Activated T-cell treated with anti-CD3 and anti-CD28 coated beads for 4 hours (primary cell): Measurements from ENCODE around the gene LMAN1L.

ENCODE experiments used
- DNase-seq: peaks from one replicate; pipeline ENCODE4 v3.0.0-alpha.2; 2020

Gene LMAN1L

DNA sequence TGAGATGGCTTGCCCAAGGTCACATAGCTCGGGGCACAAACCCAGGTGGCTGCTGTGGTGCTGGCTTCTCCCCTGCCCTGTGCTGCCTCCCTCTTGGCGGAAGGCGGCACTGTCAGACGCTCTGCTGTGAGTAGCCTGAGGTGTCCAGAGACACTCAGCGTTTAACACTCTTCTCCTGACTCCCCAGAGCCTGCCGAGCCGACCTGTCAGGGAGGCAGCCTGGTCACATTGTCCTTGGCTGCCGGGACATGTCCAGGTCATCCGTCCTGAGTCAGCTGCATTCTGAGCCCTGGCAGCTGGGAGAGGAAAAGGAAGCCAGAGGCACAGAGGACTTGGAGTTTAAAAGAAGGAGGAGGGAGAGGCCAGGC is 4.7 kb downstream of the LMAN1L start:
- no peak for DNase-seq

DNA sequence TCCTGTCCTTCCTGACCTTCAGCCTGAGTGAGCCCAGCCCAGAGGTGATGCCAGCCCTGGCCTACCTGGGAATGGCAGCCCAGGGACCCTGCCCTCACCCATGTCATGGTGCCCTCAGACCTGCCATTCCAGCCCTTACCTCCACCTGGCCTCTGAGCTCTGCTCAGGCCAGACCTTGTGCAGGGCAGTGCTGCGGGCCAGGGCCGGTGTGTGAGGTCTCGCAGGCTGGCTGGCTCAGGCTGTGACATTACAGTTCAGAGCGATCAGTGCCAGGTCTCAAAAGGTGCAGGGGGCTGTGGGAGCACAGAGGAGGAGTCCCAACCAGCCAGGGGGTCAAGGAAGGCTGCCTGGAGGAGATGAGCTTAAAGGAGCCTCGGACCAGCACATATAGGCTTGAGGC is 7.4 kb downstream of the LMAN1L start:
- no peak for DNase-seq

DNA sequence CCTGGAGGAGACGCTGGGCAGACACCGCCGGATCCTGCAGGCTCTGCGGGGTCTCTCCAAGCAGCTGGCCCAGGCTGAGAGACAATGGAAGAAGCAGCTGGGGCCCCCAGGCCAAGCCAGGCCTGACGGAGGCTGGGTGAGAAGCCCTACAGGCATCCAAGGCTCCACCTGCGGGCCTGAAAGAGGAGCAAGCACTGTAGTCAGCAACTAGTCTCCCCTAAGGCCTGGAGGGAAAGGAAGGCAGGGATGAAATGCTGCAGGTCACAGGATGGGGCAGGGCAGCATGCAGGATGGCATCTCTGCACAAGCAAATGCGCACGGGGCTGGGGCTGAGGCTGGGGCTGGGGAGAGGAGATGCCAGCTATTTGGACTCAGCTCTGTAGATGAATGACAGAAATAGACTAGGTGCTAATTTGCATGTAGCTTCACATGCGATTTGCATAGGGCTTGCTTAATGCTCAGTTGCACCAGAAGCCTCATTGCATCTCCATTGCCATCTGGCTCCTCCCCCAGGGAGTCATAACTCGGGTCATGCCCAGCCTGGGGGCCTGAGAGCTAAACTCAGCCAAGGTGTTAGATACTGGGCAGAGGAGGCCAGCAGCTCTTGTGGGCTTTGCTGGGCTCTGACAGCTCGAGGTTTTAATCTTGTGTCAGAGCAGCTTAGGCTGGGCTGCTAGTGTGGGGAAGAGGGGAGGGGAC is 8.6 kb downstream of the LMAN1L start:
- no peak for DNase-seq

- DNase-seq = no peak
Measured at GRCh38 chr15:74821790-74822158, 9.1 kb downstream of the LMAN1L start.

GRCh38 chr15:74822233-74822632 is 9.6 kb downstream of the LMAN1L start:
- DNase-seq = no peak

DNA sequence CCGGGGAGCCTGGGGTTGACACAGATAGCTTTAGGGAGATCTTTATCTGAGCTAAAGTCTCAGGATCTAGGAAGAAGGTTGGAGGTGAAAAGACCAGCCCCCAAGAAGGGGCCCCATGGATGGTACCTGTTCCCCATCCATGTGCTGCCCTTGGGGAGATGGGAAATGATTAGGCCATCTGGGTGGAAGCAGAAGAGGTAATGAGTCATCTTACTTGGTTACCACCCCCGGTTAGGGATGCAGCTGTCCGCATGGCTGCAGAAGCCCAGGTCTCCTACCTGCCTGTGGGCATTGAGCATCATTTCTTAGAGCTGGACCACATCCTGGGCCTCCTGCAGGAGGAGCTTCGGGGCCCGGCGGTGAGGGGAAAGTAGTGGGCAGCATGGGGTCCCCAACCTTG is 10.7 kb downstream of the LMAN1L start:
- no peak for DNase-seq

GRCh38 chr15:74824976-74825375 is 12.3 kb downstream of the LMAN1L start:
- no peak for DNase-seq

- DNase-seq = no peak
Measured at GRCh38 chr15:74825866-74826265, 13.2 kb downstream of the LMAN1L start.

- DNase-seq = peak; percentile 11
Measured at GRCh38 chr15:74826364-74826819, 13.8 kb downstream of the LMAN1L start, which contains the start of gene CPLX3. TSS of gene CPLX3 (plus strand) at chr15:74826627. CDS start at chr15:74826704, 77 bp downstream.

GRCh38 chr15:74826921-74827320 is 14.3 kb downstream of the LMAN1L start:
- no peak for DNase-seq

DNA sequence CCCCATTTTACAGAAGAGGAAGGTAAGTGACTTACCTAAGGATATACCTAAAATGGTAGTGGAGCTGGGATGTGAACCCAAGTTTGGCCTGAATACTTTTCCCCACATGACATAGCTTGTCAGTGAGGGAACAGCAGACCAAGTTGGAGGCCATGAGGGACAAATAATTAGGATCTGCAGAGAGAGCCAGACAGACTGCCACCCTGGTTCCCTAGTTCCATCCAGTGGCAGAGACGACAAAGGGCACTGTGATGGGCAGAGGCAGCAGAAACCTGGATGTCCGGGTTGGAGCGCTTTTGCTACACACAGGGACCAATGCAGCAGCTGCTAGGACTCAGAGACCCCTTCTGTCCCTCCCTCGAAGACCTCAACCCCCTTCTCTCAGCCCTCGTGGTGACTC is 15.0 kb downstream of the LMAN1L start:
- no peak for DNase-seq

DNA sequence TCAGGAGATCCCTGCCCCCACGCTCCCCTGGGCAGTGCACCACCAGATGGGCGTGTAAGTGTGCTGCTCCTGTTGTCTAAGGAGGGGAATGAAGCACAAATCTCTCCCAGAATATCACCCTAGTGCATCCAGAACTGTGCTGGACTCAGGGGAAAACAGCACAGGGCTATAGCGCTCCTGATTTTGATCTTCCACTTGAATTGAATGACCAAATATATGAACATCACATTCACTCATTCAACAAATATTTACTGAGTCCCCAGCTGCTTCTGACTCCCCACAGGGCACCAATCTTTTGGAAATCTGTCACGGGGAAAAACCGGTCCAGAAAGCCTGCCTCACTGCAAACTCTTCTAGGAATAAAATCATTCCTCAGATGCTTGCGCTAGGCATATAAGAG is 16.2 kb downstream of the LMAN1L start:
- no peak for DNase-seq

- DNase-seq = no peak
Measured at GRCh38 chr15:74829486-74829885, 16.9 kb downstream of the LMAN1L start.

DNA sequence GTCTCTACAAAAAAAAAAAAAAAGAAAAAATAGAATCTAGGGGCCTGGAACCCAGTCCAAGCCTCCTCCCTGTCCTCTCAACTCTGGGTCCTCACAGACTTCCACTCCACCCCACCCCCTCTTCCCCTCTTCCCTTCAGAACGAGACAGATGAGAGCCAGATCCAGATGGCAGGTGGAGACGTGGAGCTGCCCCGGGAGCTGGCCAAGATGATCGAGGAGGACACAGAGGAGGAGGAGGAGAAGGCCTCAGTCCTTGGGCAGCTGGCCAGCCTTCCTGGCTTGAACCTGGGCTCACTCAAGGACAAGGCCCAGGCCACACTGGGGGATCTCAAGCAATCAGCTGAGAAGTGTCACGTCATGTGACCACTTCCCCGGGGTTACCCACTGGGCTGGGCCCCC is 17.4 kb downstream of the LMAN1L start:
- no peak for DNase-seq

- no peak for DNase-seq
Measured at GRCh38 chr15:74830868-74831267, 18.2 kb downstream of the LMAN1L start.

GRCh38 chr15:74831813-74832495 is 19.3 kb downstream of the LMAN1L start:
- no peak for DNase-seq

DNA sequence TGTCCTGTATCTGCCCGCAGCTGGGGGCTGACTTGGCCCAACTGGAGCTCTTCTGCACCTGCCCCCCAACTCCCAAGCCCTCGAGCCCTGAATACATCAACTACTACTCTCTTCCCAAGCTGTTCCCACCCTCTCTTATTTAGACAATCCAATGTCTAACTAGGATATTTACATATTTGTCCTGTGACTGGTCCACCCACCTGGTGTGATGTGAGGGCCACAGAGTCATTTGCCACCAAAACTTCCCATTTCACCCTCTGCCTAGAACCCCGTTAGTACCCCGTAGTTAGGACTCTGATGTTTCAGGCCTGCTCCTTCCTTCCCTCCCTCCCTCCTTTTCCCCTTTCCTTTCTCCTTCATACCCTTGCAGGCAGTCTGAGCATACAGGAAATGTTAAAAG is 20.2 kb downstream of the LMAN1L start:
- no peak for DNase-seq

DNA sequence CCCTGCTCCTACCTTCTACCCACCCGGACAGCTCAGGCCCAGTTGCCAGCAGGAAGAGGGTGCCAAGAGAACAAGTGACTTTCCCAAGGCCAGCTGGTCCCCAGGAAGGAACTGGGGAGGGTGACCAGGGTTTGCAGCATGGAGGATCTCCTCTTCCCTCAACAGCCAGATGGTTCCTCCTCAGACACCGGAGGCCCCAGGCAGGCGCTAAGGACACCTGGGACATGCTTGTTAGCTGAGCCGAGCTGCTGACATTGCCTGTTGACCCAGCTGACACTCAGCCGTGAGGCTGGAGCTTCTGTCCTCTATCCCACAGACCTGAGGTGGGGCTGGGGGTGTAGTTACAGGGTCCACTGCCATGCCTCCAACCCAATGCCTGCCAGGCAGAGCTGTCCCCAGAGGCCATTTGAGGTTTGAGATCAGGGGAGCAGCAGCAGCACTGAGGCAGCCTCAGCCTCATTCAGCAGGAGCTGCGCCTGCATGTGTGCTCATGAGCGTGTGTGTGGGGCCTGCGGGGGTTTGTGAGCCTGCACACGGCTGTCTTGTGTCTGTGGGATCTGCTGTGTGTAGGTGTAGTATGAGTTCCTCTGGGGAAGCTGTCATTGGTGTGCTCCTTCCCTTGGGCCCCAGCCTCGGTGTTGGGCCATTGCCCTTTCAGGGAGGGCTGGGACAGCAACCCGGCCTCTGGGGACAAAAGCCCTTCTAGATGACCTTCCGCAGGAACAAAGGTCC is 20.9 kb downstream of the LMAN1L start:
- no peak for DNase-seq

DNA sequence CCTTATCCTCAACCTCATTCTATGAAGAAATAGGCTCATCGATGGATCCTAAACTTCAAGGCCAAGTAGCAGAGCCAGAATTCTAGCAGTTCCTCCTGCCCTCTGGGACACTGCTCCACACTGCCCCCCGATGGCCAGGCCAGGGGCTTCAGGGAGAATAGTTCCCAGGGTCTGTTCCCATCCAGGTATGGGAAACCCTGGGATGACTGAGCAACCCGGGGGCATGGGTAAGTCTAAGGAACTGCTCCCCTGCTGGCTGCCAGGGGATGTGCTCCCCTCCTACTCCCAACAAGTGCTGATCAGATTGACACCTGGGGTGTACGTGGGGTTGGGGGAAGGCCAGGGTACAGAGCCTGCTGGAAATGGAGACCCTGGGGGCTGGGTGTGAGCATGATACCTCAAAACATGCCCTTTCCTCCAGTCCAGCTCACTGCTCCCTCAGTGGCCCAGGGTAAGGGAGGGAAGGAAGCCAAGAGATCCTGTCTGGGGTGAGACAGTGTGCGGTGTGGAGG is 22.7 kb downstream of the LMAN1L start:
- peak; percentile 29 for DNase-seq

- no peak for DNase-seq
Measured at GRCh38 chr15:74836846-74837245, 24.2 kb downstream of the LMAN1L start.

- DNase-seq = no peak
Measured at GRCh38 chr15:74837482-74838136, 25.0 kb downstream of the LMAN1L start.

DNA sequence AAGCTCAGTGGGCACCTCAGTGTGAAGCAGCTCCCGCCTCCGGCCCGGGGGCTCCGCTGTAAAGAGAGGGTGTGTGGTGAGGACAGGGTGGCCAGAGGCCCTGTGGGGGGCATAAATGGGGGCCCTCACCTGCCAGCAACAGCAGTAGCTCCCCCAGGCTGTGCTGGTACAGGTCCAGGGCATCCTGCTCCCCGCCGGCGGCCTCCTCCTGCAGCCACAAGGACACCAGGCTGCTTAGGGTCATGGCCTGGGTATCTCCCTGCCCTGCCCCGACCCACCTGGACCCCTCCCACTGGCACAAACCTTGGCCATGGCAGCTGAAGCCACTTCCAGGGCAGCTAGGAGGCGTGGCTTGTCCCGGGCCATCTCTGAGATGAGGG is 25.5 kb downstream of the LMAN1L start:
- no peak for DNase-seq
